Head of caudate nucleus (tissue), 42 donors: ENCODE data around the gene ABCA3.

ENCODE experiments used
- DNase-seq, 42 donors: peaks; one replicate each; pipeline versions ENCODE4 v3.0.0 to v3.0.0-alpha.2; 2020 to 2021; ENCODE audit warnings: mixed read lengths in 7 of 42
- intact Hi-C: fragments of 100-400 bp; cut with DNase I; formaldehyde crosslinking; loops from one replicate; pipeline ENCODE4 v1.15.0; 2022

Gene ABCA3

GRCh38 chr16:2284797-2285576, 55.5 kb downstream of the ABCA3 start:
- intact Hi-C loops, result no loop called here
- no peak for DNase-seq

GRCh38 chr16:2284001-2284770, 56.3 kb downstream of the ABCA3 start:
- DNase-seq, result no peak
- intact Hi-C loops, result no loop called here

GRCh38 chr16:2282866-2283555, 57.5 kb downstream of the ABCA3 start:
- intact Hi-C loops, result no loop called here

GRCh38 chr16:2282262-2282661, 58.3 kb downstream of the ABCA3 start:
- intact Hi-C loops, result no loop called here
- DNase-seq, result no peak

More at GRCh38 chr16:2282866-2283555, 57.5 kb downstream of the ABCA3 start:
- DNase-seq, result no peak

- DNase-seq, result no peak
- intact Hi-C loops, result no loop called here
Measured at GRCh38 chr16:2280981-2281542, 59.5 kb downstream of the ABCA3 start.

- DNase-seq, result no peak
- intact Hi-C loops, result no loop called here
Measured at GRCh38 chr16:2280461-2280860, 60.1 kb downstream of the ABCA3 start.

- DNase-seq, result no peak
- intact Hi-C loops, result no loop called here
Measured at GRCh38 chr16:2278956-2279800, 61.4 kb downstream of the ABCA3 start.

- DNase-seq, result no peak
- intact Hi-C loops, result no loop called here
Measured at GRCh38 chr16:2278272-2278608, 62.3 kb downstream of the ABCA3 start.

- no peak for DNase-seq
- intact Hi-C loops, result no loop called here
Measured at GRCh38 chr16:2277466-2278271, 62.9 kb downstream of the ABCA3 start.

- intact Hi-C loops, result no loop called here
- DNase-seq, result no peak
Measured at GRCh38 chr16:2276368-2277195, 63.9 kb downstream of the ABCA3 start.

- intact Hi-C loops, result no loop called here
Measured at GRCh38 chr16:2275476-2276367, 64.8 kb downstream of the ABCA3 start.

GRCh38 chr16:2273931-2274330, 66.6 kb downstream of the ABCA3 start:
- intact Hi-C loops, result no loop called here
- no peak for DNase-seq

More at GRCh38 chr16:2275476-2276367, 64.8 kb downstream of the ABCA3 start:
- peak in 12 of 42 donors; percentile 19 to 72 (median 42) for DNase-seq

GRCh38 chr16:2273484-2273883, 67.0 kb downstream of the ABCA3 start:
- DNase-seq, result no peak
- intact Hi-C loops, result no loop called here

GRCh38 chr16:2271848-2272461, 68.6 kb downstream of the ABCA3 start:
- intact Hi-C loops, result no loop called here
- no peak for DNase-seq

GRCh38 chr16:2270588-2271470, 69.7 kb downstream of the ABCA3 start:
- DNase-seq, result no peak

More at GRCh38 chr16:2270588-2271470, 69.7 kb downstream of the ABCA3 start:
- intact Hi-C loops, result no loop called here
